Measurements from ENCODE around the gene ZNF786.
"Not testable (repeated sequence)": the region's sequence is repeated elsewhere in the genome, so short reads cannot be mapped to it uniquely, and the experiment has no call there.

The ZNF786 gene

DNA sequence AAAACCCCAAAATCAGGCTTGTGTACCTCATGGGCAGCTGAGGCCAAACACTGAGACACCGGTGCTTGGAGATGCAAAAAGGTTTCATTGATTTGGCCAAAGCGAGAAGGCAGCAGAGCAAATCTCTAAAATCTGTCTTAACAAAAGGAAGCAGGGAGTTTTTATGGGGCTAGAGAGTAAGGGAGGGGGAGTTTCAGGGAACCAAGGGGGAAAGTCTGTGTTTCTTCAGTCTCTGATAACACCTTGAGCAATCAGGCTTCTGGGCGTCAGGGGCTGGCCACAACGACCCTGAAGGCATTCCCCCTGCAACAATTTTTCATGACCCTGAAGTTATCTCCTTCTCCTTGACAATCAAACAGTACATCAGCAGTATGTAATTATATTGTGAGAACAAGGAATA is 2.7 kb upstream of the ZNF786 start:
- Histone ChIP-seq H3K27me3 (ENCODE audit: insufficient read depth, low read depth, severe bottlenecking) (no peaks in the 10 kb centered on the region), H3K4me3 (ENCODE audit: low read depth, low read length) (no peak overlapping the region), H3K36me3 (peaks cover 12% of the 10 kb centered on the region), H3K9me3 (ENCODE audit: severe bottlenecking) (no peaks in the 10 kb centered on the region), H3K27ac (no peak overlapping the region)
- no peak for DNase-seq
- TF ChIP-seq, protein P1, sequence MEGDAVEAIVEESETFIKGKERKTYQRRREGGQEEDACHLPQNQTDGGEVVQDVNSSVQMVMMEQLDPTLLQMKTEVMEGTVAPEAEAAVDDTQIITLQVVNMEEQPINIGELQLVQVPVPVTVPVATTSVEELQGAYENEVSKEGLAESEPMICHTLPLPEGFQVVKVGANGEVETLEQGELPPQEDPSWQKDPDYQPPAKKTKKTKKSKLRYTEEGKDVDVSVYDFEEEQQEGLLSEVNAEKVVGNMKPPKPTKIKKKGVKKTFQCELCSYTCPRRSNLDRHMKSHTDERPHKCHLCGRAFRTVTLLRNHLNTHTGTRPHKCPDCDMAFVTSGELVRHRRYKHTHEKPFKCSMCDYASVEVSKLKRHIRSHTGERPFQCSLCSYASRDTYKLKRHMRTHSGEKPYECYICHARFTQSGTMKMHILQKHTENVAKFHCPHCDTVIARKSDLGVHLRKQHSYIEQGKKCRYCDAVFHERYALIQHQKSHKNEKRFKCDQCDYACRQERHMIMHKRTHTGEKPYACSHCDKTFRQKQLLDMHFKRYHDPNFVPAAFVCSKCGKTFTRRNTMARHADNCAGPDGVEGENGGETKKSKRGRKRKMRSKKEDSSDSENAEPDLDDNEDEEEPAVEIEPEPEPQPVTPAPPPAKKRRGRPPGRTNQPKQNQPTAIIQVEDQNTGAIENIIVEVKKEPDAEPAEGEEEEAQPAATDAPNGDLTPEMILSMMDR (IDR thresholded peaks at IDR 0.05; ENCODE audit: low read depth, low read length), result no peak

DNA sequence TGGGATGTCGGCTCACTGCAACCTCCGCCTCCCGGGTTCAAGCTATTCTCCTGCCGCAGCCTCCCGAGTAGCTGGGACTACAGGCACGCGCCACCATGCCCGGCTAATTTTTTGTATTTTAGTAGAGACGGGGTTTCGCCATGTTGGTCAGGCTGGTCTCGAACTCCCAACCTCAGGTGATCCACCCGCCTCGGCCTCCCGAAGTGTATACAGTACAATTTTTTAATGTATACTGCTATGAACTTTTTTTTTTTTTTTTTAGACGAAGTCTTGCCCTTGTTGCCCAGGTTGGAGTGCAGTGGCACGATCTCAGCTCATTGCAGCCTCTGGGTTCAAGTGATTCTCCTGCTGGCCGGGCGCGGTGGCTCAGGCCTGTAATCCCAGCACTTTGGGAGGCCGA is 1.7 kb upstream of the ZNF786 start:
- peaks cover 12% of the 10 kb centered on the region for H3K36me3 ChIP-seq
- not testable (repeated sequence) for DNase-seq; H3K27me3 ChIP-seq (ENCODE audit: insufficient read depth, low read depth, severe bottlenecking); H3K9me3 ChIP-seq (ENCODE audit: severe bottlenecking); H3K4me3 ChIP-seq (ENCODE audit: low read depth, low read length); H3K27ac ChIP-seq

DNA sequence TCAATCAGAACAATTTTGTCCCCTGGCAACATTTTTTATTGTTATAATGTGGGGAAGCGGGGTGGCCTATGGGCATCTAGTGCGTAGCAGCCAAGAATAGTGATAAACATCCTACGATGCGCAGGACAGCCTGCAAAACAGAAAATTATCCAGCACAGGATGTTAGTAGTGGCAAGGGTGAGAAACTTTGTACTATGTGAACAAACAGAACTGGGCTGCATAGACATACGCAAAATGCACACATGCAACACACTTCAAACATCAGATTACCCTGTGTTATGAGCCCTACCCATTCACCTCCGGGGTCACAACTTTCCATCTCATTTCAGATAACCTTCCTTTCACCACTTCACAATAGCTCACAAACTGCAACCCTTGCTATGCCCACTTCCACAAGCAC is 3.1 kb downstream of the ZNF786 start:
- Histone ChIP-seq H3K4me3 (ENCODE audit: low read depth, low read length) (no peak overlapping the region), H3K9me3 (ENCODE audit: severe bottlenecking) (no peaks in the 10 kb centered on the region), H3K36me3 (peaks cover 29% of the 10 kb centered on the region), H3K27me3 (ENCODE audit: insufficient read depth, low read depth, severe bottlenecking) (no peaks in the 10 kb centered on the region), H3K27ac (no peak overlapping the region)
- DNase-seq, result no peak
- TF ChIP-seq, protein P1 (IDR thresholded peaks at IDR 0.05; ENCODE audit: low read depth, low read length), result no peak

GRCh38 chr7:149085866-149086265 is 4.7 kb downstream of the ZNF786 start:
- Histone ChIP-seq H3K36me3 (peaks cover 29% of the 10 kb centered on the region), H3K9me3 (ENCODE audit: severe bottlenecking) (no peaks in the 10 kb centered on the region)
- TF ChIP-seq, protein P1 (IDR thresholded peaks at IDR 0.05; ENCODE audit: low read depth, low read length), result no peak

GRCh38 chr7:149084407-149084806 is 6.1 kb downstream of the ZNF786 start:
- TF ChIP-seq, protein P1 (IDR thresholded peaks at IDR 0.05; ENCODE audit: low read depth, low read length), result no peak
- peaks cover 26% of the 10 kb centered on the region for H3K36me3 ChIP-seq

More at GRCh38 chr7:149085866-149086265, 4.7 kb downstream of the ZNF786 start:
- Histone ChIP-seq H3K4me3 (ENCODE audit: low read depth, low read length) (no peak overlapping the region), H3K27ac (no peak overlapping the region), H3K27me3 (ENCODE audit: insufficient read depth, low read depth, severe bottlenecking) (no peaks in the 10 kb centered on the region)
- DNase-seq, result no peak

GRCh38 chr7:149081914-149082313 is 8.6 kb downstream of the ZNF786 start:
- Histone ChIP-seq H3K27me3 (ENCODE audit: insufficient read depth, low read depth, severe bottlenecking) (no peaks in the 10 kb centered on the region), H3K36me3 (peaks cover 18% of the 10 kb centered on the region), H3K27ac (no peak overlapping the region), H3K9me3 (ENCODE audit: severe bottlenecking) (no peaks in the 10 kb centered on the region), H3K4me3 (ENCODE audit: low read depth, low read length) (no peak overlapping the region)
- DNase-seq, result no peak
- TF ChIP-seq, protein P1 (IDR thresholded peaks at IDR 0.05; ENCODE audit: low read depth, low read length), result no peak

More at GRCh38 chr7:149084407-149084806, 6.1 kb downstream of the ZNF786 start:
- H3K4me3 ChIP-seq (ENCODE audit: low read depth, low read length), result no peak overlapping the region
- H3K27ac ChIP-seq, result no peak overlapping the region
- no peaks in the 10 kb centered on the region for H3K9me3 ChIP-seq (ENCODE audit: severe bottlenecking)
- no peak for DNase-seq
- H3K27me3 ChIP-seq (ENCODE audit: insufficient read depth, low read depth, severe bottlenecking), result no peaks in the 10 kb centered on the region

Measured in WERI-Rb-1 (cell line).